Nephron (organoid): ENCODE measurements around the gene HOXA2.
A peak's percentile ranks its signal among the peaks of the same experiment; 100 is the strongest.

Source experiments
- H3K27ac Mint-ChIP-seq, 3 experiments: 2 replicates each; pipeline ENCODE4 v1.8.0; 2020; ENCODE audit warnings: mixed read lengths in 3 of 3, mild to moderate bottlenecking in 2 of 3, moderate library complexity in 1 of 3
- H3K27me3 Mint-ChIP-seq: 2 replicates; pipeline ENCODE4 v1.8.0; 2021; ENCODE audit warnings: low read depth, mild to moderate bottlenecking, moderate library complexity, mixed read lengths
- H3K36me3 Mint-ChIP-seq: 2 replicates; pipeline ENCODE4 v1.8.0; 2020; ENCODE audit warnings: low read depth, mixed read lengths
- H3K4me1 Mint-ChIP-seq: 2 replicates; pipeline ENCODE4 v1.8.0; 2020; ENCODE audit warnings: mixed read lengths
- H3K4me3 Mint-ChIP-seq, 3 experiments: 2 replicates each; pipeline ENCODE4 v1.8.0; 2020; ENCODE audit warnings: mild to moderate bottlenecking in 3 of 3, mixed read lengths in 3 of 3, moderate library complexity in 2 of 3
- H3K9me3 Mint-ChIP-seq: 2 replicates; pipeline ENCODE4 v1.8.0; 2020; ENCODE audit warnings: mixed read lengths
- TF ChIP-seq, protein P1 (sequence below), 3 experiments: fragments of 200-600 bp; sonication (generic); IDR thresholded peaks; one replicate each; pipeline ENCODE4 v1.5.0; 2021; ENCODE audit warnings: antibody characterized with exemption in 3 of 3; ENCODE audit not compliant: unreplicated experiment in 3 of 3

HOXA2 gene

GRCh38 chr7:27118580-27118979 lies 16.1 kb upstream of the HOXA2 start:
- H3K36me3 Mint-ChIP-seq, result peaks cover 73% of the 10 kb centered on the region
- H3K27ac Mint-ChIP-seq, result peak overlapping the region; percentile 98 to 100 (median 99)
- H3K4me3 Mint-ChIP-seq, result peak overlapping the region; percentile 90 to 93 (median 91)
- peaks cover 77% of the 10 kb centered on the region for H3K4me1 Mint-ChIP-seq
- TF ChIP-seq, protein P1, sequence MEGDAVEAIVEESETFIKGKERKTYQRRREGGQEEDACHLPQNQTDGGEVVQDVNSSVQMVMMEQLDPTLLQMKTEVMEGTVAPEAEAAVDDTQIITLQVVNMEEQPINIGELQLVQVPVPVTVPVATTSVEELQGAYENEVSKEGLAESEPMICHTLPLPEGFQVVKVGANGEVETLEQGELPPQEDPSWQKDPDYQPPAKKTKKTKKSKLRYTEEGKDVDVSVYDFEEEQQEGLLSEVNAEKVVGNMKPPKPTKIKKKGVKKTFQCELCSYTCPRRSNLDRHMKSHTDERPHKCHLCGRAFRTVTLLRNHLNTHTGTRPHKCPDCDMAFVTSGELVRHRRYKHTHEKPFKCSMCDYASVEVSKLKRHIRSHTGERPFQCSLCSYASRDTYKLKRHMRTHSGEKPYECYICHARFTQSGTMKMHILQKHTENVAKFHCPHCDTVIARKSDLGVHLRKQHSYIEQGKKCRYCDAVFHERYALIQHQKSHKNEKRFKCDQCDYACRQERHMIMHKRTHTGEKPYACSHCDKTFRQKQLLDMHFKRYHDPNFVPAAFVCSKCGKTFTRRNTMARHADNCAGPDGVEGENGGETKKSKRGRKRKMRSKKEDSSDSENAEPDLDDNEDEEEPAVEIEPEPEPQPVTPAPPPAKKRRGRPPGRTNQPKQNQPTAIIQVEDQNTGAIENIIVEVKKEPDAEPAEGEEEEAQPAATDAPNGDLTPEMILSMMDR (IDR thresholded peaks at IDR 0.05; ENCODE audit: unreplicated experiment in 3 of 3), result no peak
- no peaks in the 10 kb centered on the region for H3K9me3 Mint-ChIP-seq
- peaks cover 11% of the 10 kb centered on the region for H3K27me3 Mint-ChIP-seq

DNA sequence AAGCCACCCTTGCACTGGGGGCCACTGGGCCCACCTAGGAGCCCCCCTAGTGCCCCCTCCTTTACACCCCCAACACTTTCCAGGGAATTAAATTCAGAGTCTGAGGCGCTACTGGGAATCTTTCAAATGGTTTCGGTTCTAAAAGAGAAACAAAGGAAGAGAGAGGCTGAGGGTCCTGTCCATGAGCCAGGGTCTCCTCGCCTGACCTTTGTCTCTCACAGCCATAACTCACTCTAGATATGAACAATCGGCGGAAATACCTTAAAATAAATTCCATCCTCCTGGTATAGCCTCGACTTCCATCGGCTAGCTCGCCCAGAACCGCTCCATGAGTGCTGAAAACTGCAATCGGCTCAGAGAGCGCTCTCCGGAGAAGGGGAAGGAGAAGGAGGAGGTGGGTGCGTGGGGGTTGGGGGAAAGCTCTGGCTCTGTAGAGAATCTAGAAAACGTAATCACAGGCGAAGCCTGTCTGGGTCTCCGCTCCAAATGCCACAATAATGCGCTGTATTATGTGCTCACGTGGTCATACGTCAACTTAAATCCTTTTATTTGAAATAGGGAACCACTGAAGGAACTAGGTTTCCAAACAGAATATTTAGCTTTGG lies 15.5 kb upstream of the HOXA2 start:
- Mint-ChIP-seq H3K27me3 (peaks cover 11% of the 10 kb centered on the region), H3K4me3 (peak overlapping the region; percentile 90 to 93 (median 91)), H3K9me3 (no peaks in the 10 kb centered on the region), H3K36me3 (peaks cover 71% of the 10 kb centered on the region), H3K27ac (peak overlapping the region; percentile 98 to 100 (median 99)), H3K4me1 (peaks cover 72% of the 10 kb centered on the region)
- TF ChIP-seq, protein P1 (IDR thresholded peaks at IDR 0.05; ENCODE audit: unreplicated experiment in 3 of 3), result no peak

DNA sequence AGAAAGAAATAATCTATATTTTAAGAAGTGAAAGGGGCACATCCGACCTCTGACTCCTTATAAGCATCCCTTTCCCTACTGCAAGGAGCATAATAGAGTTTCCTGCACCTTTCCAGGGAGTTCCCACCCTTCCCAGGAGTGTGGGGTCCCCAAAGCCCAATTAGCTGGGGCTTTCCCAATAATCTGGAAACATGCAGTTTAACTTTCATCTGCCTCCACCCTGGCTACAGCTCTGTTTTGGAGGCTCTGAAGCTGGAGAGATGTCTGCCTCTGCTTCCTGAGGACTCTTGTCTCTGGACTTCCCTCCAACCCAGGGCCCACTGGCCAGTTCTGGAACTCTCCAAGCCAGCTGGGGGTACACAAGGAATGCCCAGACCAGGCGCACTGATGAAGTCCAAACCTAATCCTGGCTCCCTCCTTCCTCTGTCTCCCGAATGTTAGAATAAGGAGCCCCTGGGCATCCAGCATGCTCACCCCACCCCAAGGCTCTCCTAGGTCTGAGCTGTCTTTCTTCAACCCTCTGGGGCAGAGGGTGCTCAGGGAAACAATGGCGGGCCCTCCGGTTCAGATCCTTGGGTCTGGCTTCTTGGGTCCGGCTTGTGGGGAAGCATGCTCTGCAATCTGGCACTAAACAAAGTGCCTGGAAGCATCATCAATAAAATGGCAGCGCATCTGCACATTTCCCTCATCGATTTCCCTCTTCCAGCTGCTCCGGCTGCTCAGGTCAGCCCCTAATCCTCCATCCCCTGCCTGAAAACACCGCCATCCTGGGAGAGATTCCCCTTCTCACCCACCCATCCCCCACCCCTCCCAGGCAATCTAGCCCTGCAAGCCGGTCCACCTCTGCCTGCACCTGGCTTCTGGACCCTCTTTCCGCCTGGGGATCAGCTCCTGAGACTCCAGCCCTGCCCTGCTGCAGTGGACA lies 14.7 kb upstream of the HOXA2 start:
- peak overlapping the region; percentile 90 to 93 (median 91) for H3K4me3 Mint-ChIP-seq
- H3K36me3 Mint-ChIP-seq, result peaks cover 64% of the 10 kb centered on the region
- H3K27me3 Mint-ChIP-seq, result peaks cover 11% of the 10 kb centered on the region
- TF ChIP-seq, protein P1 (IDR thresholded peaks at IDR 0.05; ENCODE audit: unreplicated experiment in 3 of 3), result no peak
- H3K27ac Mint-ChIP-seq, result peak overlapping the region; percentile 98 to 100 (median 99)
- peaks cover 67% of the 10 kb centered on the region for H3K4me1 Mint-ChIP-seq
- H3K9me3 Mint-ChIP-seq, result no peaks in the 10 kb centered on the region

DNA sequence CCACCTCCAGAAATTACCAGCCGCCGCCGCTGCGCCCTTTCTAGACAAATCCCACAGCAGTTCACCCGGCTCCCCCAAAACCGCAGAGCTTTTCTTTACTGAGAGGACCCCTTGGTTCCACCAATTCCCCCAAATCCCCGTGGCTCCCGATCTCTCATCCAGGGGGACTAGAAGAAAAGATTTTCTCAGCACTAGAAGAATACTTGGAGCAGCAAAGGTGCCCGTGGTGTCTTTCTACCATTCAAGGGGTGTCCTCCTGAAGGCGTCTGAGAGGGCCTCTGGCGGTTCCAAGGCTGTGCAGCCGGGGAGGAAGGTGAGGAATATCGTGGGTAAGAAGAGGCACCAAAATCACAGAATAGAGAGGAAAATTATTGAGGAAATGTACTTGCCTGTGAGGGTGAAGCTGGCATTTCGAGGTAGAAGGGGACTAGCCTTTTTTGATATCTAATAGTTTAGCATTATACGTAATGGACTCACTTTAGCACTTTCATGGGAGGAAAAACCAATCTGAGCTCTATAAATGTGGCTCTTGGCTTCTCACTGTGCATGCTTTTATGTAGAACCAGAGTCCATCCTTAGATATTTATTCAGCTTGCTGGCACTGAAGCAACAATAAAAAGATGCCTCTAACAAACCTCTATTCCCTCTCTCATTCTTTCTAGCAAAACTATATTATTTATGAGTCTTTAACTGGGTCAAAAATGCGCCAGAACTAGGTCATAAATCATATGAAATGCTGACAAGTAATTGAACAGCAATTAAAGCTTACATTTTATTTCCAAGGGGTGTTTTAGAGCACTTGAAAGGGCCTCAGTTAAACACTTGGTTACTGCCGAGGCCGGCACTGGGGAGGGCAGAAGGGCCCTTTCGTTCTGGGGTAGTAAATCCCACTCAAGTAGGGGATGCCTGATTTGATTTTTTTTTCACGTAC lies 13.8 kb upstream of the HOXA2 start:
- Mint-ChIP-seq H3K27me3 (peaks cover 11% of the 10 kb centered on the region), H3K9me3 (no peaks in the 10 kb centered on the region), H3K4me3 (peak overlapping the region; percentile 90 to 93 (median 91)), H3K27ac (peak overlapping the region; percentile 98 to 100 (median 99)), H3K36me3 (peaks cover 61% of the 10 kb centered on the region), H3K4me1 (peaks cover 67% of the 10 kb centered on the region)
- TF ChIP-seq, protein P1 (IDR thresholded peaks at IDR 0.05; ENCODE audit: unreplicated experiment in 3 of 3), result no peak

- peaks cover 67% of the 10 kb centered on the region for H3K4me1 Mint-ChIP-seq
- H3K27me3 Mint-ChIP-seq, result peaks cover 11% of the 10 kb centered on the region
- no peaks in the 10 kb centered on the region for H3K9me3 Mint-ChIP-seq
- H3K27ac Mint-ChIP-seq, result peak overlapping the region; percentile 98 to 100 (median 99)
- TF ChIP-seq, protein P1 (IDR thresholded peaks at IDR 0.05; ENCODE audit: unreplicated experiment in 3 of 3), result no peak
- H3K4me3 Mint-ChIP-seq, result peak overlapping the region; percentile 90 to 93 (median 91)
- H3K36me3 Mint-ChIP-seq, result peaks cover 57% of the 10 kb centered on the region
These were observed 12.9 kb upstream of the HOXA2 start for GRCh38 chr7:27115221-27116026.
